HG03196 (cell line): Measurements from ENCODE around the gene RHCG.

Experiments used
- ATAC-seq: cut with Tn5 transposase; IDR thresholded peaks from one replicate; pipeline ENCODE4 v1.9.1; 2021; ENCODE audit not compliant: unreplicated experiment

RHCG gene

GRCh38 chr15:89496155-89497098, at the start of gene RHCG:
Gene RHCG, minus strand, starts transcription at chr15:89496583. Its CDS starts 39 bp downstream, at chr15:89496544.
- ATAC-seq = no peak

- ATAC-seq = no peak
Measured at GRCh38 chr15:89543389-89543788, 47.0 kb upstream of the RHCG start.

- no peak for ATAC-seq
Measured at GRCh38 chr15:89542369-89542768, 46.0 kb upstream of the RHCG start.

- no peak for ATAC-seq
Measured at GRCh38 chr15:89539027-89539426, 42.6 kb upstream of the RHCG start.

- no peak for ATAC-seq
Measured at GRCh38 chr15:89533861-89534544, 37.6 kb upstream of the RHCG start.

- no peak for ATAC-seq
Measured at GRCh38 chr15:89531796-89532537, 35.6 kb upstream of the RHCG start.

GRCh38 chr15:89530976-89531375, 34.6 kb upstream of the RHCG start:
- ATAC-seq = no peak

- ATAC-seq = no peak
Measured at GRCh38 chr15:89528757-89529352, 32.5 kb upstream of the RHCG start.

- ATAC-seq = no peak
Measured at GRCh38 chr15:89526601-89527441, 30.4 kb upstream of the RHCG start.

- no peak for ATAC-seq
Measured at GRCh38 chr15:89526181-89526580, 29.8 kb upstream of the RHCG start.

GRCh38 chr15:89524184-89524583, 27.8 kb upstream of the RHCG start:
- ATAC-seq = no peak

GRCh38 chr15:89523101-89523500, 26.7 kb upstream of the RHCG start:
- ATAC-seq = no peak

- no peak for ATAC-seq
Measured at GRCh38 chr15:89521605-89522004, 25.2 kb upstream of the RHCG start.

- no peak for ATAC-seq
Measured at GRCh38 chr15:89515477-89515876, 19.1 kb upstream of the RHCG start.

GRCh38 chr15:89514596-89515406, 18.4 kb upstream of the RHCG start:
- ATAC-seq = no peak

GRCh38 chr15:89514186-89514585, 17.8 kb upstream of the RHCG start:
- ATAC-seq = no peak

- ATAC-seq = no peak
Measured at GRCh38 chr15:89513284-89513683, 16.9 kb upstream of the RHCG start.

GRCh38 chr15:89512631-89513030, 16.2 kb upstream of the RHCG start:
- no peak for ATAC-seq

- ATAC-seq = no peak
Measured at GRCh38 chr15:89506026-89506686, 9.8 kb upstream of the RHCG start.
